Measurements from ENCODE around the gene SBNO2.
"Not testable (repeated sequence)": the region's sequence is repeated elsewhere in the genome, so short reads cannot be mapped to it uniquely, and the experiment has no call there.

The SBNO2 gene

DNA sequence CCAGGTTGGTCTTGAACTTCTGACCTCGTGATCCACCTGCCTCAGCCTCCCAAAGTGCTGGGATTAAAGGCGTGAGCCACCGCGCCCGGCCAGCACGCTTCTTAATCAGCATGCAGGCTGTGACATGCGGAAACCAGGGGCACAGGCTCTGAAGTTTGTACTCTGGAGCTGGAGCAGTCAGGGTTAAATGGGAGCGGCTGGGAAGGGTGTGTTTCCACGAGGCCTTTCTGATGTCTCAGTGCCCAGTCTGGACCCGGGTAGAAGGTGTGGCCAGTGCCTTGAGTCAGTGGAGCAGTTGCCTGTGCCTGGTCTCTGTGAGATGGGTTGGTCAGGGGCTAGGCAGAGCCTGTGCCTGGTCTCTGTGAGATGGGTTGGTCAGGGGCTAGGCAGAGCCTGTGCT, 34.8 kb upstream of the SBNO2 start:
- not testable (repeated sequence) for DNase-seq (ENCODE audit: low spot score)

DNA sequence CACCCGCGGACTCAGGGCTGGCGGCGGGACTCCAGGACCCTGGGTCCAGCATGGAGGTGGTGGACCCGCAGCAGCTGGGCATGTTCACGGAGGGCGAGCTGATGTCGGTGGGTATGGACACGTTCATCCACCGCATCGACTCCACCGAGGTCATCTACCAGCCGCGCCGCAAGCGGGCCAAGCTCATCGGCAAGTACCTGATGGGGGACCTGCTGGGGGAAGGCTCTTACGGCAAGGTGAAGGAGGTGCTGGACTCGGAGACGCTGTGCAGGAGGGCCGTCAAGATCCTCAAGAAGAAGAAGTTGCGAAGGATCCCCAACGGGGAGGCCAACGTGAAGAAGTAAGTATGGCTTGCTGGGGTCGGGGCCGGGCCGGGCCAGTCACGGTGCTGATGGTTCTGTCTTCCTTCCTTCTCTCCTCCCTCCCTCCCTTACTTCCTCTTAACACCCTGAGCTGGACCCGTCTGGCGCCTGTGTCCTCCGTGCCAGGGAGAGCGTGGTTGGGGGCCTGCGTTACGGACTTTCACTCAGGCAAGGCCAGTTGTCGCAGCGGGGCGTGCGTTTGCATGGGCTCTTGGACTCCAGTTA, 32.9 kb upstream of the SBNO2 start:
- DNase-seq (ENCODE audit: low spot score): no peak

DNA sequence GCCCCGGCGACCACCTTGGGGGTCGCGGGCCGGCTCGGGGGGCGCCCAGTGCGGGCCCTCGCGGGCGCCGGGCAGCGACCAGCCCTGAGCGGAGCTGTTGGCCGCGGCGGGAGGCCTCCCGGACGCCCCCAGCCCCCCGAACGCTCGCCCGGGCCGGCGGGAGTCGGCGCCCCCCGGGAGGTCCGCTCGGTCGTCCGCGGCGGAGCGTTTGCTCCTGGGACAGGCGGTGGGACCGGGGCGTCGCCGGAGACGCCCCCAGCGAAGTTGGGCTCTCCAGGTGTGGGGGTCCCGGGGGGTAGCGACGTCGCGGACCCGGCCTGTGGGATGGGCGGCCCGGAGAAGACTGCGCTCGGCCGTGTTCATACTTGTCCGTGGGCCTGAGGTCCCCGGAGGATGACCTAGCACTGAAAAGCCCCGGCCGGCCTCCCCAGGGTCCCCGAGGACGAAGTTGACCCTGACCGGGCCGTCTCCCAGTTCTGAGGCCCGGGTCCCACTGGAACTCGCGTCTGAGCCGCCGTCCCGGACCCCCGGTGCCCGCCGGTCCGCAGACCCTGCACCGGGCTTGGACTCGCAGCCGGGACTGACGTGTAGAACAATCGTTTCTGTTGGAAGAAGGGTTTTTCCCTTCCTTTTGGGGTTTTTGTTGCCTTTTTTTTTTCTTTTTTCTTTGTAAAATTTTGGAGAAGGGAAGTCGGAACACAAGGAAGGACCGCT, 32.2 kb upstream of the SBNO2 start:
- DNase-seq (ENCODE audit: low spot score): no peak

DNA sequence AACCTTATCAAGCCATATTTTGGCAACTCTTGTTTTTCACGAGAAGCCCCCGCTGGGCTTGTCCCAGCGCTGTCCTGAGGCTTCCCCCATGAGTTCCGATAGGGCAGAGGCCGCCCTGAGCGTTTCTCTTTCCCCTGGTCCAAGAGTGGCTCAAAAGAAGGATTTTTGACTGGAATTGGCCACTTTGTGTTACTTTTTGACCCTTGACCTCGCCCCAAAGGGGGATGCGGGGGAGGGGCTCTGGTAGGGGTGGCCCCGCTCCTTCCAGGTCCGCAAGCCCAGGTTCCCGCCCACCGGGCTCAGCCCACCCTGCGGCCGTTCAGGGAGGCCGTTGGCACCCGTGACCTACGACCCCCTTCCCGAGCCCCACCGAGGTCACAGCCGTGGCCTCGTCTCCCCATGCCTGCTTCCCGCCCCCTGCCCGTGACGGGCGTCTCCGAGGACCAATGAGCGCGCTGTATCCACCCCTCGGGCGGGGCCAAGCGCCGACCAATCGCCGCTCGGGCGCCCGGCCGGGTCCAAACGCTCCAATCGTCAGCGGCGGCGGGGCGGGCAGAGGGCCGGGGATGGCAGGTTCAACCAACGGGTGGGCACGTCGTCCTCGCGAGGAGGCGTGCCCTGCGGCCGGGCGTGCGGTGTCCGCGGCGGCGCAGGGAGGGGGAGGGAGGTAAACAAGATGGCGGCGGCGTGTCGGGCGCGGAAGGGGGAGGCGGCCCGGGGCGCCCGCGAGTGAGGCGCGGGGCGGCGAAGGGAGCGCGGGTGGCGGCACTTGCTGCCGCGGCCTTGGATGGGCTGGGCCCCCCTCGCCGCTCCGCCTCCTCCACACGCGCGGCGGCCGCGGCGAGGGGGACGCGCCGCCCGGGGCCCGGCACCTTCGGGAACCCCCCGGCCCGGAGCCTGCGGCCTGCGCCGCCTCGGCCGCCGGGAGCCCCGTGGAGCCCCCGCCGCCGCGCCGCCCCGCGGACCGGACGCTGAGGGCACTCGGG, 31.3 kb upstream of the SBNO2 start, which contains the start of gene STK11:
Gene STK11, plus strand, starts transcription at position 665 of the 986 bp plus-strand sequence. CDS start 1,136 bp downstream, outside the sequence.
- DNase-seq (ENCODE audit: low spot score): peak; percentile 88

DNA sequence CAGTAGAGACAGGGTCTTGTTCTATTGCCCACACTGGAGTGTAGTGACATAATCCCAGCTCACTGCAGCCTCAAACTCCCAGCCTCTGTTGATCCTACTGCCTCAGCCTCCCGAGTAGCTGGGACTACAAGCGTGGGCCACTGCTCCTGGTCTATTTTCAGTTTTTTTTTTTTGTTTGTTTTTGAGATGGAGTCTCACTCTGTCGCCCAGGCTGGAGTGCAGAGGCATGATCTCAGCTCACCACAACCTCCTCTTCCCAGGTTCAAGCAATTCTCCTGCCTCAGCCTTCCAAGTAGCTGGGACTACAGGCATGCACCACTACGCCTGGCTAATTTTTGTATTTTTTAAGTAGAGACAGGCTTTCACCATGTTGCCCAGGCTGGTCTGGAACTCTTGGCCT, 26.5 kb upstream of the SBNO2 start:
- DNase-seq (ENCODE audit: low spot score): not testable (repeated sequence)

DNA sequence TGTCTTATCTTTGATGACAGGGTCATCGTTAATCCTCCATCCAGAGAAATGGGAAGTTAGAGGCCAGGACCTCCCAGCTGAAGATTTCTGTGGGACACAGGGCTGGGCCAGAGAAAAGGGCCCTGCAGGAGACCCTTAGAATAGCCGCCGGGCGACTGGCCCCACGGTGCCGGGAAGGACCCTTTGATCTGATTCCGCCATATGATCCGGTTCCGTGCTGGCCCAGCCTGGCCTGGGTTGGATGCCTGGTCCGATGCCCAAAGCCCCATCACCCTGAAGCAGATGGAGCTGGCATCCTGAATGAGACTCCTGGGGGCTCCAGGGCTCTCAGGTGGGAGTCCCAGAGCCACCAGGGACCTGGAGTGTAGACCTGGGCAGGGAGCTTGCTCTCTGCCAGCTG, 25.5 kb upstream of the SBNO2 start:
- DNase-seq (ENCODE audit: low spot score): no peak

DNA sequence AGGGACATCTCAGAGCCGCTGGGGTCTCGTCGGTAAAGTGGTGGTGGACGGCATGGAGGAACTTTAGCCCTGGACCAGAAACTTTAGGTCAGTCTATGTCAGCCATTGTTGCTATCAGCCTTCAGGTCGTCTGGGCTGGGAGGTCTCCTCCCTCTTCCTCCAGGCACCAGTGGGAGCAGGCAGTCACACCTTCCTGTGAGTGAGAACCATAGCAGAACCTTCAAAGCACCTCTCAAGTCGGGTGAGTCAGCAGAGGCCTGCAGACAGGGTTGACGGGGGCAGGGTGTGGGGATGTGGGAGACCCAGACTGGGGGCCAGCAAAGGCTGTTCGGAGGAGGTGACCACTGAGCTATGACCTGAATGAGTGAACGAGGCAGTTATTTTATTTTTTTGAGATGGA, 15.4 kb upstream of the SBNO2 start:
- peak; percentile 50 for DNase-seq (ENCODE audit: low spot score)

DNA sequence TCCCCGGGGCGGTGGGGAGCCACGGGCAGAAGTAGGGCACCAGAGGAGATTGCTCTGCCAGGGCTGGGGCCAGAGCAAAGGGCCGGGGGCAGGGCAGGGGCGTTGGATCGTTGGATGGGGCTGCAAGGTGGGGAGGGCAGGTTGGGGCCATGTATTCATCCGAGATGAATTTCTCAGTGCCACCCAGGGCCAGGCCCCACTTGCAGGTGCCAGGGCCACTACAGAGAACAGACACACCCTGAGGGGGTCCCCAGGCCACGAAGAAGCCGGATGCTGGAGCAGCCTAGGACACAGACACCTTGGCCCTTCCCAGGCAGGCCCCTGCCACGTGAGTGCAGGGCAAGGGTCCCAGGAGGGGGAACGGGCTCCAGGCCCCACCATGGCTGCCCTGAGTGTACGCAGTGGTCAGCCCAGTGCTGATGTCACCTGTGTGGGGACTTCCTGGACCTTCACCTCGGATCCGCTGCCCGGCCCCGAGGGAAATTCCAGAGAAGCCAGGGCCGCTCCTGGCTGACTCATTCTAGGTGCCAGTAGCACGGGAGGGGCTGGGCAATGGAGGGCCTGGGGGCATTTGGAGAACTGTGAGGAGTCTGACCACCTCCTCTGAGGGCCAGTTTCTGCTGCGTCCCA, 9.6 kb upstream of the SBNO2 start:
- DNase-seq (ENCODE audit: low spot score): peak; percentile 68

DNA sequence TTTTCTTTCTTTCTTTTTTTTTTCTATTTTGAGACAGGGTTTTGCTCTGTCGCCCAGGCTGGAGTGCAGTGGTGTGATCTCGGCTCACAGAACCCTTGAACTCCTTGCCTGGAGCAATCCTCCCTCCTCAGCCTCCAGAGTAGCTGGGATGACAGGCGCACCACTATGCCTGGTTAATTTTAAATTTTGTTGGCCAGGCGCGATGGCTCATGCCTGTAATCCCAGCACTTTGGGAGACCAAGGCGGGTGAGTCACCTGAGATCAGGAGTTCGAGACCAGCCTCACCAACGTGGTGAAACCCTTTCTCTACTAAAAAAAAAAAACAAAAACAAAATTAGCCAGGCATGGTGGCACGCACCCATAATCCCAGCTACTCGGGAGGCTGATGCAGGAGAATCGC, 8.7 kb upstream of the SBNO2 start:
- no peak for DNase-seq (ENCODE audit: low spot score)

DNA sequence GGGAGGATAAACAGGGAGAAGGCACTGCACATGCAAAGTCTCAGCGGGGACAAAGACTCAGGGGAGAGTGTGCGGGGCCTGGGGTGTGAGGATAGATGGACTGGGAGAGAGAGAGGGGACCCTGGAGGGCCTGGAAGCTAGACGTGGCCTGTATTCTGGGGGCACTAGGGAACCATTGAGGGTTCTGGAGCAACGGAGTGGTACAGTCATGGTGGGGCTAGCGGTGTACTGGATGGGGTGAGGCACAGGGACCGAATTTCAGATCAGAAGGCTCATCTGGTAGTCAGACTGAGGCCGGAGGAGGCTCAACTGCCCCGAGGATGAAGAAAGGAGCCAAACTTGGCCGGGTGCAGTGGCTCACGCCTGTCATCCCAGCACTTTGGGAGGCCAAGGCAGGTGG, 8.0 kb upstream of the SBNO2 start:
- no peak for DNase-seq (ENCODE audit: low spot score)

DNA sequence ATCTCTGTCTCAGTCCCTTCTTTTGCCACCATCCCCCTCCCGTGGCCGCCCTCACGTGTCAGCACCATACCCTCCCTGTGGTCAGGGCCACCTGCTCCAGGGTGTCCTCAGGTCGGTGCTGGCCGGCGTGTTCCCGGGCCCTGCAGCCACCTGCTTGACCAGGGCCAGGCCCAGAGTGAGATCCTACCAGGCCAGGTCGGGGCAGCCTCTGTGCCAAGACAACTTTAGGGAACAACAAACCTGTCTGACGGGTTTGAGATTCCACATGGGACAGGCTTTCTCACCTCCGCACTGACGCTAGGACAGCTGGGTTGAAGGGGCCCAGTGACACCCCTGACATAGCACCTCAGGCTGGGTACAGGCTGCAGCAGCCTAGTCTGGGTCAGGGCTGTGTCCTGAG, 7.5 kb upstream of the SBNO2 start:
- no peak for DNase-seq (ENCODE audit: low spot score)

DNA sequence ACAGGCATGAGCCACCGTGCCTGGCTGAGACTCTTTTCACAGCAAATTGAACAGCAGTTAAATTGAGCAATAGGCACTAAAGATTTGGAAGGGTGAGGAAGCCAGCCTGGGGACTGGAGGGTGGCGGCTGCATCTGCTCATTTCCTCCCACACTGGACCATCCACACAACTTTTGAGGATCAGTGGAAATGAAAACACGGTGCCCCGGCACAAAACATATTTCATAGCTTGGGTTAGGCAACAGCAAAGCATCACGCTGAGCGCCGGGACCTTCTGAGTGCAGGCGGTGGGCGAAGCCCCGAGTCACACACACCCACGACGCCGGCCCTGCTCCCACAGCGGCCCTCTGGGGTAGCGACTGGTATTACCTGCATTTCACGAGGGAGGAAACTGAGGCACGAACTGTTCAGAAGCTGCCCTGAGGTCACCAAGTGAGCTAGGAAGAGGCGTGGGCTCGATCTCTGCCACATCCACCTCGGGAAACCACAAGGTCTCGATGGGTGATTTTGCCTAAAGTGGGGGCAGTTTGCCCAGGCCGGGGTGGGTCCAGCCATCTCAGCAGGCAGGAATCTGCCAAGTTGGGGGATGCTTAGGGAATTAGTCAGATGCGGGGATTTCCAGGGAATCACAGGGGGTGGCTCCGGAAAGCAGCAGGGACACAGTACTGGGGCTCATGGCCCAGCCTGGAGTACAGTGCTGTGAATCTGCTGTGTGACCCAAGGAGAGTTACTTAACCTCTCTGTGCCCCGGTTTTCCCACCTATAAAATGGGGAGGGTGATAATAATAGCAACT, 3.5 kb upstream of the SBNO2 start:
- peak; percentile 76 for DNase-seq (ENCODE audit: low spot score)

DNA sequence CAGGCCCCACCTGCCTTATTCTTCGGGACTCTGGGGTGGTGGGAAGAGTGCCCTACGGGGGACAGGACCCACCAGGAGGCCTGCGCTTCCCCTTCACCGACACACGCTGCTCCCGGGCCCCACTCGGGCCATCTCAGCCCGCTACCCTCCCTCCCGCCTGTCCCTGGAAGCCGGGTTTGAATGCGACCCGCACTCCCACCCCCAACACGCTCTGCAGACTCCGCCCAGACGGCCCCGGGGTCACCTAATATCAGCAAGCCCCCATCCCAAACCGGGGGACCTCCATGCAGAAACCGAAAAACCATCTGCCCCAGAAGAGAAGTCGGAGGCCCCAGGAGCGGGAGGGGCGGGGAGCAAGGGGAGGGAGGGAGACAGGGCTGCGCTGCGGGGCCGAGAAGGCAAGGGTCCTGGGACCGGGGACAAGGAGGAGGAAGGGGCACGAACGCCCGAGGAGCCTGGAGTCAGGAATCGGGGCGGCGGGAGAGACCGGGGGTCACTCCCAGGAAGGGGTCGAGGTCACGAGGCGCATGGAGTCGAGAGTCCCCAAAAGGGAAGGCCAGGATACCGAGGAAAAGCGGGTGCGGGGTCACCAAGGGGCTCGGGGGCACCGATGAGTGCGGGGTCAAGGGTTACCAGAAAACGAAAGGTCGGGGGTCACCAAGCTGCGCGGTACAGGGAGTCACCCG, 766 bp downstream of the SBNO2 start:
- no peak for DNase-seq (ENCODE audit: low spot score)

DNA sequence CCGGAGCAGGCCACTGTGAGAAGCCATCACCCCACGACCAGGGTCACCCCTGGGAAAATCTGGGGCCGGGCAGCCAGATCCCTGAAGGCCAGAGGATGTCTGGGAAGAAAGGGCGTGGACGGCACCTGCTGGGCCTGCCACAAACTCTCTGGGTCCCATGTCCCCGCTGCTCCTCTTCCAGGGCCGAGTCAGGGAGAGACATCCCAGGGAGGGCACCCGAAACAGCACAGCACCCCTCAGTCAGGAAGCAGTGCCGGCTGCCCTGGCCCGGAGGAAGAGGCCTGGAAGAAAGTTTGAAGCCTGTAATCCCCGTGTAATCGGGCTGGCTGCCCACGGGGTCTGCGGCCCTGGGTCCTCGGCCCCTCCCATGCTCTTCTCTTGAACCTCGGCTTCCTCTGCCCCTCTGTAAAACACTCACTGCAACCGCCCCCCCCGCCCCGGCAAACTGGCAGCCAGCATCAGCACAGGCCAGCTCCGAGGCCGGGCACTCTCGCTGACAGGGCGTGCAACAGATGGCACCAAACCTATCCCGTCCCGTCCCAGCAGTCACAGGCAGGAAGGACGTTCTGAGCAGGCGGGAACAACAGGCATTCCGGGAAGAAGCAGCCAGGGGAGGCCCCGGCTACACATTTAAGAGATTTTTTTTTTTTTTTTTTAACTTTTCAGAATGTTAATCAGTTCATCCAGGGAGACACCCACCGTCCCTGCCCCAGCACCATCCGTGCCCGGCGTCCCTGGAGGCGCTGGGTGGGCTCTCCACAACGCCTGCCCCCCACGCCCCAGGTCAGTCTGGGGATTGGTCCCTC, 1.5 kb downstream of the SBNO2 start:
- DNase-seq (ENCODE audit: low spot score): peak; percentile 31

DNA sequence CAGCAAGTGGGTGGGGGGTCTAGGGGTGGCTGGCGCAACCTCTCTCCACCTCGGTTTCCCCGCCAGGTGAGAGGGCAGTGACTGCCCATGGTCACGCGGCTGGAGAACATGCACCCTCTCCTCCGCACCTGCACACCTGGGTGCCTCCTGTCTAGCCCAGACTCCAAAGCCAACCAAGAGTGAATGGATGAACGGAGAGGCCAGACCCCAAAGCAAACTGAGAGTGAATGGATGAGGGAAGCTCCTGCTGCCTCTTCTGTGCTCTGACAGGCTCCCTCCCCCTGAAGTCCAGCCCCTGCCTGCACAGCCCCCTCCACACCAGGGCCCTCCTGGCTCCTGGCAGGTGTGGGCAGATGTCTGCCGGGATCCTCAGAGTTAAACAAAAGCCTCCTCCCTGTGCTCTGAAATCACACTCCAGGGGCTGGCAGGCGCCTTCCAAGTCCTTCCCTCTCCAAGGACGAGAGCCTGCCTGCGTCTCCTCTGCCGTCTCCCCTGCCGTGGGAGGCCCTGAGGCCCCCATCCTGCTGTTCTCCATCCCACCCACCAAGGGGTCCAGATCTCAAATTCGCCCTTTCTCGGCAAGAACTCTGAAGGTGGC, 2.2 kb downstream of the SBNO2 start:
- DNase-seq (ENCODE audit: low spot score): no peak

DNA sequence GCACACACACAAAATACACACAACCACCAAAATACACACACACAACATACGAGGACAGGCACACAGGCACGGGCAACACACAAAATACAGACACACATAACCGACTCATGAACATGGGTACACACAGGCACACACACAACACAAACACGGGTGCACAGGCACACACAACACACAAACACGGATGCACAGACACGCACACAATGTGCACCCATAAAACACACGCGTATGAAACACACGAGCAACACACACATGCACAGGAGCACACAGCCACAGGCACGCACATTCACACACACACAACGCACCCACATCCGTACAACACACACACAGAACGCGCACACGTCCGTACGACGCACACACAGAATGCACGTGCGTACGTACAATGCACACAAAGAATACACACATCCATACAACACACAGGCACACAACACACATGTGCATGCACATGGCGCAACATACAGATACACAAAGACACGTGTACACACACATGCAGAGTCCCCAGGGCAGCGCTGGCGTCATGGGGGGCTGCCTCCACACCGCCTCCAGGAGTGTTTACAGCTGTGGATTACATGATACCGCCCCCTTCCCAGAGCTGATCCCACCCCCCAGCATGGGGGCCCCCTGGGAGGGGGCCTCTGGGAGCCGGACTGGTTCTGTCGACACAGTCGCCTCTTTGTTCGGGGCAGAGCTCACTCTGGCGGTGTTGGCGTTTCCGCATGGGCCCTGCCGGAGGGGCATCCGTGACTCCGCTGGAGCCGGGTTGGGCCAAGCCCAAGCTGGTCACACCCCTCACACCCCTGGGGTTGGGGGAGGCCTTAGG, 2.9 kb downstream of the SBNO2 start:
- no peak for DNase-seq (ENCODE audit: low spot score)

DNA sequence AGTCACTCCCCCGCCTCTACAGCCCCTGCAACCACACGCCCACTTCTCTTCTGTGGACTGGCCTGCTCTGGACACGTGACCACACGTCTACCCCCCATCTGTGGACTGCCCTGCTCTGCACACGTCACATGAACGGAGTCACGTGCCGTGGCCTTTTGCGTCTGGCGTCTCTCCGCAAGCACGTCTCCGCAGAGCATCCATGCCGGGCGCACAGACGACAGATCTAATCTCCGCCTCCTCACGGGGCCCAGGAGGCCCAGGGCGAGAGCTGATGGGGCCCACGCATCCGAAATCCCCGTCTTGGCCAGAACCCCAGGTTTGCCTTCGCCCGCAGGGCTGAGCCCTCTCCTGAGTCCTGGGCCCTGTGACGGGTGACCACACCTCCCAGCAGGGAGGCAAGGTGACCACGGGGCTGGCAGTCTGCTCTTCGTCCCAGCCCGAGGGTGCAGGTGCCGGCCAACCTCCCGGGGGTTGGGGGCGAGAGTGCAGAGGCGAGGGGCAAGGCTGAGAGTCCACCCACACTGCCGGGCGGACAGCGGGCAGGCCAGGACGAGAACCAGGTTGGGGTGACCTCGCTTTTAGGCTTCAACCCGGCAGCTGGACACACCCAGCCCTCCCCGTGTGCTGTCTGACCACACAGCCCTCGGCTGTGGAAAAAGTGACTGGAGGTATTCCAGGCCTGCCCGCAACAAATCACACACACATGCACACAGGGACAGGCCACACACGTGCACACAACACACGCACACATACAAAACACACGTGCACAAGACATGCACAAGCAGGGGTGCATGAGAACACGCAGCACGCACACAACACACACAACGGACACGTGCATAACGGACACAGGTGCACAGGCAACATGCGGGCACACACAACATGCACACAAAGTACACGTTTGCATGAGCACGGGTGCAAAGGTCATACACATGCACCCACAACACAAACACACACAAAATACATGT, 3.9 kb downstream of the SBNO2 start:
- DNase-seq (ENCODE audit: low spot score): no peak

DNA sequence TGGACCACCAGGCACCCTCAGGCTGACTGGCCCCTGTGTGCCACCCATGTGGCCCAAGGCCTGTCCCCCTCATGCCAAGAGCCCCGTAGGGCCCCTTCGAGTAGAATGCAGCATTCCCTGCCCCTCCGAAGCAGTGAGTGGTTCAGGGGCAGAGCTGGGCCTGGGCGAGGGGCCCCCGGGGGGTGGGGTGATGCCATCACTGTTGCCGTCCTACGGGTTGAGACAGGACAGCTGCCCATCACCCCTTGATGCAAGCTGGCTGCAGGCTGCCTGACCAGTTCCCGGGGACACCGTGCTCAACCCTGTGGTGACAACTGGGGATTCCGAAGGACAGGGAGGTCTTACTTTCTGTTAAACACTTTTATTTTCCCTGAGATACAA, 4.7 kb downstream of the SBNO2 start:
- DNase-seq (ENCODE audit: low spot score): no peak
